ENCODE data around the gene MRPL34. TPM values are rescaled to one million over a fixed set of nuclear protein-coding genes. Genes with fewer than 3 reads are reported as not detected.
A peak's percentile ranks its signal among the peaks of the same experiment; 100 is the strongest.

MRPL34 gene
- total and polyA plus RNA-seq, 12 donors, result 122 to 301 (median 155) TPM

GRCh38 chr19:17353386-17353785 is 47.7 kb downstream of the MRPL34 start:
- Histone ChIP-seq H3K4me1 (peaks cover 9 to 65% (median 39%) of the 10 kb centered on the region in 9 donors), H3K27ac (peak overlapping the region in 3 of 10 donors; percentile 24 to 48 (median 26)), H3K4me3 (no peak overlapping the region), H3K9me3 (no peaks in the 10 kb centered on the region), H3K27me3 (peaks cover 0 to 10% (median 0%) of the 10 kb centered on the region in 7 donors), H3K36me3 (no peaks in the 10 kb centered on the region)
- intact Hi-C loops (cut with DNase I), result no loop called here
- 72 to 74% methylated on average over 8 of the region's 8 CpGs for WGBS, 2 donors
- ATAC-seq (no peak), DNase-seq (no peak)
- no peak for TF ChIP-seq CTCF (IDR thresholded peaks at IDR 0.05)

Other genes with a start within 250 kb of the MRPL34 start
- 1 to 10 TPM; 2.0 to 9.1 (median 4.7) TPM for gene HAUS8, start 230.4 kb upstream of the MRPL34 start, total RNA-seq
- gene HAUS8, start 230.4 kb upstream of the MRPL34 start, polyA plus RNA-seq, result 10 to 100 TPM in 1 of 2 donors, 1 to 10 TPM in 1; 4.4 to 10.2 TPM
- gene MYO9B, start 230.1 kb upstream of the MRPL34 start, total RNA-seq, result 10 to 100 TPM; 19.9 to 55.0 (median 27.5) TPM
- gene MYO9B, start 230.1 kb upstream of the MRPL34 start, polyA plus RNA-seq, result 10 to 100 TPM; 27.9 to 55.2 TPM
- gene USE1, start 90.5 kb upstream of the MRPL34 start, total RNA-seq, result 10 to 100 TPM; 25.1 to 36.6 (median 28.3) TPM
- 10 to 100 TPM; 48.6 to 67.6 TPM for gene USE1, start 90.5 kb upstream of the MRPL34 start, polyA plus RNA-seq
- 10 to 100 TPM in 9 of 10 donors, 1 to 10 TPM in 1; 7.2 to 38.6 (median 15.0) TPM for gene OCEL1, start 79.6 kb upstream of the MRPL34 start, total RNA-seq
- 10 to 100 TPM; 14.3 to 47.4 TPM for gene OCEL1, start 79.6 kb upstream of the MRPL34 start, polyA plus RNA-seq
- gene NR2F6, start 60.0 kb upstream of the MRPL34 start, total RNA-seq, result 10 to 100 TPM; 34.5 to 79.7 (median 42.2) TPM
- 10 to 100 TPM; 32.0 to 46.1 TPM for gene NR2F6, start 60.0 kb upstream of the MRPL34 start, polyA plus RNA-seq
- 10 to 100 TPM in 1 of 10 donors, 1 to 10 TPM in 9; 3.4 to 10.7 (median 6.6) TPM for gene USHBP1, start 41.1 kb upstream of the MRPL34 start, total RNA-seq
- 10 to 100 TPM; 11.5 to 30.9 TPM for gene USHBP1, start 41.1 kb upstream of the MRPL34 start, polyA plus RNA-seq
- gene BABAM1, start 38.4 kb upstream of the MRPL34 start, total RNA-seq, result 10 to 100 TPM; 64.5 to 83.4 (median 74.4) TPM
- 10 to 100 TPM; 68.9 to 88.2 TPM for gene BABAM1, start 38.4 kb upstream of the MRPL34 start, polyA plus RNA-seq
- under 1 TPM in 8 of 10 donors, not detected in 2; 0.09 to 0.85 (median 0.22) TPM for gene ANKLE1, start 24.0 kb upstream of the MRPL34 start, total RNA-seq
- under 1 TPM; 0.15 to 0.20 TPM for gene ANKLE1, start 24.0 kb upstream of the MRPL34 start, polyA plus RNA-seq
- gene ABHD8, start 2.4 kb upstream of the MRPL34 start, total RNA-seq, result 10 to 100 TPM in 2 of 10 donors, 1 to 10 TPM in 8; 6.0 to 16.9 (median 7.9) TPM
- 10 to 100 TPM in 1 of 2 donors, 1 to 10 TPM in 1; 8.7 to 16.6 TPM for gene ABHD8, start 2.4 kb upstream of the MRPL34 start, polyA plus RNA-seq
- 10 to 100 TPM; 24.0 to 39.7 (median 34.7) TPM for gene DDA1, start 3.7 kb downstream of the MRPL34 start, total RNA-seq
- 10 to 100 TPM; 20.4 to 85.7 TPM for gene DDA1, start 3.7 kb downstream of the MRPL34 start, polyA plus RNA-seq
- gene ANO8, start 29.0 kb downstream of the MRPL34 start, total RNA-seq, result 10 to 100 TPM in 3 of 10 donors, 1 to 10 TPM in 7; 6.2 to 11.7 (median 8.0) TPM
- 10 to 100 TPM in 1 of 2 donors, 1 to 10 TPM in 1; 3.3 to 14.6 TPM for gene ANO8, start 29.0 kb downstream of the MRPL34 start, polyA plus RNA-seq
- 10 to 100 TPM in 4 of 10 donors, 1 to 10 TPM in 6; 8.0 to 12.4 (median 9.8) TPM for gene GTPBP3, start 31.7 kb downstream of the MRPL34 start, total RNA-seq
- 10 to 100 TPM in 1 of 2 donors, 1 to 10 TPM in 1; 8.9 to 12.8 TPM for gene GTPBP3, start 31.7 kb downstream of the MRPL34 start, polyA plus RNA-seq
- gene PLVAP, start 71.5 kb downstream of the MRPL34 start, total RNA-seq, result 10 to 100 TPM in 9 of 10 donors, 1 to 10 TPM in 1; 7.5 to 56.0 (median 22.1) TPM
- 10 to 100 TPM; 69.1 to 74.9 TPM for gene PLVAP, start 71.5 kb downstream of the MRPL34 start, polyA plus RNA-seq
- under 1 TPM in 3 of 10 donors, not detected in 7; 0.44 to 0.51 (median 0.50) TPM for gene CCDC194, start 88.3 kb downstream of the MRPL34 start, total RNA-seq
- 1 to 10 TPM in 1 of 2 donors, not detected in 1; 1.0 TPM for gene CCDC194, start 88.3 kb downstream of the MRPL34 start, polyA plus RNA-seq
- 10 to 100 TPM; 22.7 to 73.5 (median 37.0) TPM for gene BST2, start 99.8 kb downstream of the MRPL34 start, total RNA-seq
- 10 to 100 TPM; 32.0 to 75.4 TPM for gene BST2, start 99.8 kb downstream of the MRPL34 start, polyA plus RNA-seq
- gene MVB12A, start 114.2 kb downstream of the MRPL34 start, total RNA-seq, result 10 to 100 TPM; 11.7 to 26.8 (median 13.4) TPM
- 10 to 100 TPM; 38.6 to 50.0 TPM for gene MVB12A, start 114.2 kb downstream of the MRPL34 start, polyA plus RNA-seq
- gene TMEM221, start 142.8 kb downstream of the MRPL34 start, total RNA-seq, result under 1 TPM in 2 of 10 donors, not detected in 8; 0.12 to 0.20 TPM
- under 1 TPM in 1 of 2 donors, not detected in 1; 0.03 TPM for gene TMEM221, start 142.8 kb downstream of the MRPL34 start, polyA plus RNA-seq
- under 1 TPM in 4 of 10 donors, not detected in 6; 0.42 to 0.80 (median 0.55) TPM for gene NXNL1, start 155.1 kb downstream of the MRPL34 start, total RNA-seq
- 1 to 10 TPM in 1 of 2 donors, not detected in 1; 1.1 TPM for gene NXNL1, start 155.1 kb downstream of the MRPL34 start, polyA plus RNA-seq
- gene SLC27A1, start 164.7 kb downstream of the MRPL34 start, total RNA-seq, result 10 to 100 TPM; 37.1 to 64.5 (median 47.2) TPM
- gene SLC27A1, start 164.7 kb downstream of the MRPL34 start, polyA plus RNA-seq, result 10 to 100 TPM; 16.0 to 78.3 TPM
- 10 to 100 TPM; 16.2 to 45.4 (median 20.6) TPM for gene PGLS, start 205.8 kb downstream of the MRPL34 start, total RNA-seq
- gene PGLS, start 205.8 kb downstream of the MRPL34 start, polyA plus RNA-seq, result 10 to 100 TPM; 40.7 to 57.6 TPM
- gene COLGALT1, start 249.8 kb downstream of the MRPL34 start, total RNA-seq, result 10 to 100 TPM; 19.7 to 73.8 (median 29.3) TPM
- gene COLGALT1, start 249.8 kb downstream of the MRPL34 start, polyA plus RNA-seq, result 10 to 100 TPM; 28.4 to 38.6 TPM

All from heart right ventricle (tissue), 16 donors.